ENCODE data around the gene CPNE5.
"Not testable (repeated sequence)": the region's sequence is repeated elsewhere in the genome, so short reads cannot be mapped to it uniquely, and the experiment has no call there.

The CPNE5 gene

GRCh38 chr6:36813047-36813446 is 26.2 kb downstream of the CPNE5 start:
- not testable (repeated sequence) for DNase-seq

- DNase-seq = no peak
Measured at GRCh38 chr6:36809941-36810803, 29.1 kb downstream of the CPNE5 start.

GRCh38 chr6:36809156-36809555 is 30.1 kb downstream of the CPNE5 start:
- DNase-seq = no peak

- DNase-seq = no peak
Measured at GRCh38 chr6:36808634-36809033, 30.6 kb downstream of the CPNE5 start.

- no peak for DNase-seq
Measured at GRCh38 chr6:36807750-36808149, 31.5 kb downstream of the CPNE5 start.

- DNase-seq = no peak
Measured at GRCh38 chr6:36807143-36807542, 32.1 kb downstream of the CPNE5 start.

GRCh38 chr6:36805917-36806316 is 33.3 kb downstream of the CPNE5 start:
- no peak for DNase-seq

GRCh38 chr6:36805096-36805797 is 34.0 kb downstream of the CPNE5 start:
- DNase-seq = no peak

GRCh38 chr6:36804563-36804962 is 34.7 kb downstream of the CPNE5 start:
- no peak for DNase-seq

GRCh38 chr6:36803908-36804307 is 35.3 kb downstream of the CPNE5 start:
- DNase-seq = no peak

- DNase-seq = no peak
Measured at GRCh38 chr6:36803482-36803881, 35.8 kb downstream of the CPNE5 start.

- no peak for DNase-seq
Measured at GRCh38 chr6:36800223-36801076, 38.8 kb downstream of the CPNE5 start.

GRCh38 chr6:36798852-36799251 is 40.4 kb downstream of the CPNE5 start:
- no peak for DNase-seq

- no peak for DNase-seq
Measured at GRCh38 chr6:36797653-36798052, 41.6 kb downstream of the CPNE5 start.

GRCh38 chr6:36797055-36797454 is 42.2 kb downstream of the CPNE5 start:
- DNase-seq = no peak

GRCh38 chr6:36794713-36795065 is 44.6 kb downstream of the CPNE5 start:
- DNase-seq = no peak

- no peak for DNase-seq
Measured at GRCh38 chr6:36793913-36794712, 45.1 kb downstream of the CPNE5 start.

GRCh38 chr6:36793296-36793912 is 45.8 kb downstream of the CPNE5 start:
- DNase-seq = no peak

GRCh38 chr6:36791521-36792135 is 47.6 kb downstream of the CPNE5 start:
- DNase-seq = no peak

- DNase-seq = no peak
Measured at GRCh38 chr6:36791085-36791484, 48.2 kb downstream of the CPNE5 start.

GRCh38 chr6:36788768-36789167 is 50.5 kb downstream of the CPNE5 start:
- DNase-seq = no peak

GRCh38 chr6:36788186-36788585 is 51.1 kb downstream of the CPNE5 start:
- no peak for DNase-seq

All from activated CD4-positive, alpha-beta T cell treated with anti-CD3 and anti-CD28 coated beads, Interleukin-2, amount 50 U/mL, for 16 hours (primary cell).